NT2/D1 (cell line): ENCODE data around the gene SLC35D2.
A peak's percentile ranks its signal among the peaks of the same experiment; 100 is the strongest.

Experiments used
- DNase-seq: peaks from one replicate; pipeline ENCODE4 v3.0.0-alpha.2; 2011; ENCODE audit warnings: low read depth, low spot score
- H3K27me3 ChIP-seq: 2 replicates; pipeline ENCODE4 v1.6.0; 2011; ENCODE audit warnings: mild to moderate bottlenecking; ENCODE audit not compliant: insufficient read length, insufficient read depth
- H3K36me3 ChIP-seq: 2 replicates; pipeline ENCODE4 v1.6.1; 2011; ENCODE audit warnings: mild to moderate bottlenecking, low read length, mixed read lengths; ENCODE audit not compliant: insufficient read depth, insufficient read length
- H3K4me1 ChIP-seq: 2 replicates; pipeline ENCODE4 v1.5.1; 2011; ENCODE audit not compliant: insufficient read depth, insufficient read length
- H3K4me3 ChIP-seq: 2 replicates; pipeline ENCODE4 v1.5.1; 2011; ENCODE audit warnings: low read depth; ENCODE audit not compliant: insufficient read length
- H3K9ac ChIP-seq: 2 replicates; pipeline ENCODE4 v1.6.0; 2011; ENCODE audit warnings: low read depth; ENCODE audit not compliant: insufficient read length
- H3K9me3 ChIP-seq: 2 replicates; pipeline ENCODE4 v1.5.1; 2011; ENCODE audit warnings: mild to moderate bottlenecking, low read length; ENCODE audit not compliant: insufficient read depth
- SUZ12 ChIP-seq: IDR thresholded peaks from 2 replicates; pipeline ENCODE4 v1.6.1; 2011; ENCODE audit not compliant: insufficient read length, insufficient read depth; ENCODE audit errors: extremely low read depth
- YY1 ChIP-seq: IDR thresholded peaks from 2 replicates; pipeline ENCODE4 v1.6.1; 2011; ENCODE audit not compliant: insufficient read length, insufficient read depth
- ZNF274 ChIP-seq: IDR thresholded peaks from 2 replicates; pipeline ENCODE4 v1.6.1; 2011; ENCODE audit warnings: mild to moderate bottlenecking, low read depth, low read length

The SLC35D2 gene

GRCh38 chr9:96299823-96300222 is 83.7 kb downstream of the SLC35D2 start:
- Histone ChIP-seq H3K4me3 (no peak overlapping the region), H3K27me3 (no peaks in the 10 kb centered on the region), H3K36me3 (no peaks in the 10 kb centered on the region), H3K9ac (no peak overlapping the region), H3K9me3 (peaks cover 15% of the 10 kb centered on the region; the same call in 1 of the 2 replicates), H3K4me1 (peaks cover 2% of the 10 kb centered on the region)
- no peak for DNase-seq
- TF ChIP-seq SUZ12 (no peak), YY1 (no peak), ZNF274 (no peak)

- no peak for TF ChIP-seq SUZ12
- no peak for TF ChIP-seq YY1
- no peak for TF ChIP-seq ZNF274
- Histone ChIP-seq H3K36me3 (no peaks in the 10 kb centered on the region), H3K4me3 (no peak overlapping the region), H3K4me1 (peaks cover 4% of the 10 kb centered on the region), H3K9ac (no peak overlapping the region), H3K27me3 (no peaks in the 10 kb centered on the region), H3K9me3 (peaks cover 10% of the 10 kb centered on the region; the same call in 1 of the 2 replicates)
- no peak for DNase-seq
These were observed 89.4 kb downstream of the SLC35D2 start for GRCh38 chr9:96294159-96294545.

GRCh38 chr9:96293498-96294158 is 89.9 kb downstream of the SLC35D2 start:
- Histone ChIP-seq H3K9me3 (peaks cover 10% of the 10 kb centered on the region; the same call in 1 of the 2 replicates), H3K9ac (no peak overlapping the region), H3K4me1 (peaks cover 4% of the 10 kb centered on the region), H3K27me3 (no peaks in the 10 kb centered on the region), H3K36me3 (no peaks in the 10 kb centered on the region), H3K4me3 (no peak overlapping the region)
- TF ChIP-seq YY1 (no peak), ZNF274 (no peak), SUZ12 (no peak)
- no peak for DNase-seq

- H3K9me3 ChIP-seq: peaks cover 6% of the 10 kb centered on the region
- TF ChIP-seq YY1 (peak; percentile 25), SUZ12 (no peak), ZNF274 (no peak)
- H3K4me1 ChIP-seq: peaks cover 4% of the 10 kb centered on the region
- no peaks in the 10 kb centered on the region for H3K27me3 ChIP-seq
- DNase-seq: peak; percentile 57
- no peak overlapping the region for H3K4me3 ChIP-seq
- H3K36me3 ChIP-seq: no peaks in the 10 kb centered on the region
- H3K9ac ChIP-seq: no peak overlapping the region
These were observed 94.1 kb downstream of the SLC35D2 start for GRCh38 chr9:96289392-96289791.

- TF ChIP-seq ZNF274 (no peak), SUZ12 (no peak), YY1 (no peak)
- Histone ChIP-seq H3K9me3 (peaks cover 16% of the 10 kb centered on the region), H3K4me3 (no peak overlapping the region), H3K4me1 (no peaks in the 10 kb centered on the region), H3K36me3 (no peaks in the 10 kb centered on the region), H3K9ac (no peak overlapping the region), H3K27me3 (no peaks in the 10 kb centered on the region)
- no peak for DNase-seq
These were observed 101.9 kb downstream of the SLC35D2 start for GRCh38 chr9:96281641-96282040.

GRCh38 chr9:96279932-96280331 is 103.6 kb downstream of the SLC35D2 start:
- Histone ChIP-seq H3K9ac (no peak overlapping the region), H3K36me3 (no peaks in the 10 kb centered on the region), H3K4me1 (no peaks in the 10 kb centered on the region), H3K4me3 (no peak overlapping the region), H3K27me3 (no peaks in the 10 kb centered on the region), H3K9me3 (peaks cover 26% of the 10 kb centered on the region)
- TF ChIP-seq YY1 (no peak), ZNF274 (no peak), SUZ12 (no peak)
- no peak for DNase-seq

- Histone ChIP-seq H3K4me3 (no peak overlapping the region), H3K27me3 (no peaks in the 10 kb centered on the region), H3K9me3 (peaks cover 35% of the 10 kb centered on the region), H3K9ac (no peak overlapping the region), H3K4me1 (no peaks in the 10 kb centered on the region), H3K36me3 (peaks cover 7% of the 10 kb centered on the region)
- DNase-seq: no peak
- no peak for TF ChIP-seq SUZ12
- TF ChIP-seq YY1: no peak
- no peak for TF ChIP-seq ZNF274
These were observed 108.6 kb downstream of the SLC35D2 start for GRCh38 chr9:96274939-96275338.
